A673 (cell line): ENCODE data around the gene COG2. TPM values are rescaled to one million over a fixed set of nuclear protein-coding genes. Genes with fewer than 3 reads are reported as not detected.
"Not testable (repeated sequence)": the region's sequence is repeated elsewhere in the genome, so short reads cannot be mapped to it uniquely, and the experiment has no call there.

Experiments
- BruUV-seq: library from RNA; stranded (reverse); fragments of 400-500 nt; replicated peaks from 2 replicates; lab custom pipeline; 2021; lab: Mats Ljungman, UMichigan
- CTCF ChIA-PET: fragments of 300-600 bp; sonication (Branson Sonifier 250); formaldehyde crosslinking; loops from one replicate; lab custom pipeline; 2022; ENCODE audit warnings: antibody characterized with exemption; lab: Charles Lee
- POLR2A ChIA-PET: fragments of 300-600 bp; sonication (Branson Sonifier 250); formaldehyde crosslinking; loops from one replicate; lab custom pipeline; 2022; ENCODE audit warnings: antibody characterized with exemption; ENCODE audit not compliant: low non-redundant PET; lab: Charles Lee
- DNase-seq: peaks from one replicate; pipeline ENCODE4 v3.0.0-alpha.2; 2015; ENCODE audit warnings: low spot score
- H3K27ac ChIP-seq: fragments of 200-600 bp; sonication (generic); 2 replicates; pipeline ENCODE4 v1.5.1; 2016; ENCODE audit warnings: mixed run types, low read depth, mild to moderate bottlenecking, mixed read lengths, antibody characterized with exemption, low read length; ENCODE audit not compliant: poor library complexity, severe bottlenecking
- H3K27me3 ChIP-seq: fragments of 200-600 bp; sonication (generic); replicated peaks from 2 replicates; pipeline ENCODE4 v1.6.1; 2017; ENCODE audit warnings: mixed run types, low read depth, mild to moderate bottlenecking, mixed read lengths, antibody characterized with exemption, low read length; ENCODE audit not compliant: insufficient read depth, poor library complexity
- H3K36me3 ChIP-seq: fragments of 200-600 bp; sonication (generic); 2 replicates; pipeline ENCODE4 v1.6.1; 2016; ENCODE audit warnings: mixed run types, mild to moderate bottlenecking, mixed read lengths, antibody characterized with exemption, low read length; ENCODE audit not compliant: insufficient read depth, poor library complexity, severe bottlenecking
- H3K4me1 ChIP-seq: fragments of 200-600 bp; sonication (generic); 2 replicates; pipeline ENCODE4 v1.6.1; 2017; ENCODE audit warnings: mixed run types, mild to moderate bottlenecking, mixed read lengths, antibody characterized with exemption, low read length; ENCODE audit not compliant: insufficient read depth, poor library complexity, severe bottlenecking
- H3K4me3 ChIP-seq: fragments of 200-600 bp; sonication (generic); 2 replicates; pipeline ENCODE4 v1.5.1; 2016; ENCODE audit warnings: low read depth, mixed run types, mild to moderate bottlenecking, mixed read lengths, low read length; ENCODE audit not compliant: poor library complexity, severe bottlenecking
- H3K9me3 ChIP-seq: fragments of 200-600 bp; sonication (generic); 2 replicates; pipeline ENCODE4 v1.6.1; 2016; ENCODE audit warnings: mixed run types, low read depth, mild to moderate bottlenecking, mixed read lengths, antibody characterized with exemption, low read length; ENCODE audit not compliant: poor library complexity, severe bottlenecking
- EZH2 ChIP-seq: fragments of 200-600 bp; sonication (generic); IDR thresholded peaks from 2 replicates; pipeline ENCODE4 v1.6.1; 2017; ENCODE audit warnings: borderline replicate concordance, low read depth, mild to moderate bottlenecking, mixed read lengths, antibody characterized with exemption, low read length; ENCODE audit not compliant: poor library complexity, severe bottlenecking
- intact Hi-C: fragments of 100-400 bp; cut with micrococcal nuclease; formaldehyde crosslinking; loops from one replicate; pipeline ENCODE4 v1.10.0; 2022; ENCODE audit not compliant: unreplicated experiment
- total RNA-seq: library from RNA; stranded (reverse); gene quantifications from 2 replicates; pipeline ENCODE4 v1.2.3, GENCODE V29; 2021
- TF ChIP-seq, protein P1 (sequence below): fragments of 300-800, 200-600 bp; sonication (generic); conservative IDR thresholded peaks from 2 replicates; pipeline ENCODE4 v1.5.1; 2017; ENCODE audit warnings: low read depth, mild to moderate bottlenecking, antibody characterized with exemption, low read length, moderate library complexity, mixed read lengths

Gene COG2
- total RNA-seq, 1 experiment from 2014 or later = 20.3 TPM

DNA sequence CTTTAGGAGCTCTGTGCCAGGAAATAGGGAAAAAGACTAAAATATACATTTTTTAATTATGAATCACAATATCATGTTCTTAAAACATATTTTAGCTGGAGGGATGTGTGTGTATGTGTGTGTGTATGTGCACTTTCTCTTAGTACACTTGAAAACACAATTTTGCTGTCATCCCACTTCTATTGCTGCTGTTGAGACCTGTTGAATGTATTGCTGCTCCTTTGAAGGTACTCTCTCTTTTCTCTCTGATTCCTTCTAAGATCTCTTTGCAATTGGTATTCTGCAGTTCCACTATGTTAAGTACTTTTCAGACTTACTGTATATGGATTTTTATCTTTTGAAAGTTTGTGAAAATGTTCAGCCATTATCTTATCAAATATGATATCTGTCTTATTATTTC lies 43.5 kb upstream of the COG2 start:
- ChIA-PET POLR2A (interaction anchor here (0.6 kb wide), 1 partner anchor 18 kb away, joined by 3 read pairs; no protein-coding TSS in a partner anchor), CTCF (no interaction called here)
- Histone ChIP-seq H3K27me3 (peaks cover 20% of the 10 kb centered on the region), H3K27ac (no peak overlapping the region), H3K9me3 (no peaks in the 10 kb centered on the region), H3K4me3 (no peak overlapping the region), H3K36me3 (no peaks in the 10 kb centered on the region), H3K4me1 (no peaks in the 10 kb centered on the region)
- no TSS peak for BruUV-seq
- no peak for DNase-seq
- TF ChIP-seq, protein P1, sequence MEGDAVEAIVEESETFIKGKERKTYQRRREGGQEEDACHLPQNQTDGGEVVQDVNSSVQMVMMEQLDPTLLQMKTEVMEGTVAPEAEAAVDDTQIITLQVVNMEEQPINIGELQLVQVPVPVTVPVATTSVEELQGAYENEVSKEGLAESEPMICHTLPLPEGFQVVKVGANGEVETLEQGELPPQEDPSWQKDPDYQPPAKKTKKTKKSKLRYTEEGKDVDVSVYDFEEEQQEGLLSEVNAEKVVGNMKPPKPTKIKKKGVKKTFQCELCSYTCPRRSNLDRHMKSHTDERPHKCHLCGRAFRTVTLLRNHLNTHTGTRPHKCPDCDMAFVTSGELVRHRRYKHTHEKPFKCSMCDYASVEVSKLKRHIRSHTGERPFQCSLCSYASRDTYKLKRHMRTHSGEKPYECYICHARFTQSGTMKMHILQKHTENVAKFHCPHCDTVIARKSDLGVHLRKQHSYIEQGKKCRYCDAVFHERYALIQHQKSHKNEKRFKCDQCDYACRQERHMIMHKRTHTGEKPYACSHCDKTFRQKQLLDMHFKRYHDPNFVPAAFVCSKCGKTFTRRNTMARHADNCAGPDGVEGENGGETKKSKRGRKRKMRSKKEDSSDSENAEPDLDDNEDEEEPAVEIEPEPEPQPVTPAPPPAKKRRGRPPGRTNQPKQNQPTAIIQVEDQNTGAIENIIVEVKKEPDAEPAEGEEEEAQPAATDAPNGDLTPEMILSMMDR = no peak
- no peak for TF ChIP-seq EZH2
- intact Hi-C loops = no loop called here

DNA sequence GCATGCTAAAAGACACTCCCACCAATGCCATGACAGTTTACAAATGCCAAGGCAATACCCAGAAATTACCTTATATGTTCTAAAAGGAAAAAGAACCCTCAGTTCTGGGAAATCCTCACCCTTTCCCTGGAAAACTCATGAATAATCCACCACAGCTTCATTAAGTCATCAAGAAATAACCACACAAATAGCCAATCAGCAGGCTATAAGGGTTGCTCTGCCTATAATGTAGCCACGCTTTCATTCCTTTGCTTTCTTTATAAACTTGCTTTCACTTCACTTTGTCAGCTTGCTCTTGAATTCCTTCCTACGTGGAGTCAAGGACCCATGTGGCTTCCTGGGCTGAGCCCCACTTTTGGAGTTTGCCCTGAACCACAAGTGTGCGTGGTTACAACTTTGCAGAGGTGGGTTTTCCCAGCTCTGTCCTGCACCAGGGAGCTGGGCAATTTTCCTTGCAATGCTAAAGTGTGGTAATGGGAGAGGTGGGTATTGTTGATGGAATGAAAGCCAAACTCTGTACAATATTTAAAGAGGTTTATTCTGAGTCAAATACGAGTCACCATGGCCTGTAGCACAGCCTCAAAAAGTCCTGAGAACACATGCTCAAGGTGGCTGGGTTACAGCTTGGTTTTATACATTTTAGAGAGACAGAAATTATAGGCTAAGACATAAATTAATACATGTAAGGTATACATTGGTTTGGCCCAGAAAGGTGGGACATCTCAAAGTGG lies 42.2 kb upstream of the COG2 start:
- intact Hi-C loops = no loop called here
- BruUV-seq = no TSS peak
- Histone ChIP-seq H3K4me3 (no peak overlapping the region), H3K4me1 (no peaks in the 10 kb centered on the region), H3K27ac (no peak overlapping the region), H3K27me3 (peaks cover 20% of the 10 kb centered on the region), H3K36me3 (no peaks in the 10 kb centered on the region), H3K9me3 (no peaks in the 10 kb centered on the region)
- TF ChIP-seq EZH2 = no peak
- TF ChIP-seq, protein P1 = no peak
- POLR2A ChIA-PET = no interaction called here
- CTCF ChIA-PET = no interaction called here
- DNase-seq = no peak

- H3K9me3 ChIP-seq, intact Hi-C loops, H3K4me3 ChIP-seq, DNase-seq, CTCF ChIA-PET, H3K27ac ChIP-seq, H3K36me3 ChIP-seq, POLR2A ChIA-PET, H3K4me1 ChIP-seq, BruUV-seq: not testable (repeated sequence)
- peaks cover 15% of the 10 kb centered on the region for H3K27me3 ChIP-seq
These were observed 41.5 kb upstream of the COG2 start for GRCh38 chr1:230600657-230601400.
